GM21528 (cell line): ENCODE results near the gene VRK2.
A peak's percentile ranks its signal among the peaks of the same experiment; 100 is the strongest.

Experiments used
- ATAC-seq: cut with Tn5 transposase; IDR thresholded peaks from one replicate; pipeline ENCODE4 v1.9.1; 2021; ENCODE audit warnings: mild to moderate bottlenecking, moderate library complexity; ENCODE audit not compliant: unreplicated experiment, low FRiP score

Gene VRK2

GRCh38 chr2:58046585-58047372, at the start of gene VRK2:
Gene VRK2, plus strand, starts transcription at chr2:58046806. Its CDS starts 2,026 bp downstream, at chr2:58048832.
- ATAC-seq, result peak; percentile 89

- no peak for ATAC-seq
Observed at GRCh38 chr2:58006256-58006951, 40.2 kb upstream of the VRK2 start.

GRCh38 chr2:58006952-58007284, 39.7 kb upstream of the VRK2 start:
- ATAC-seq, result no peak

GRCh38 chr2:58010599-58010998, 36.0 kb upstream of the VRK2 start:
- ATAC-seq, result no peak

GRCh38 chr2:58019229-58019628, 27.4 kb upstream of the VRK2 start:
- no peak for ATAC-seq

- ATAC-seq, result no peak
Observed at GRCh38 chr2:58025150-58025933, 21.3 kb upstream of the VRK2 start.

- ATAC-seq, result no peak
Observed at GRCh38 chr2:58027029-58027428, 19.6 kb upstream of the VRK2 start.

- no peak for ATAC-seq
Observed at GRCh38 chr2:58030771-58031170, 15.8 kb upstream of the VRK2 start.

GRCh38 chr2:58032016-58032763, 14.4 kb upstream of the VRK2 start:
- peak; percentile 70 for ATAC-seq

- peak; percentile 19 for ATAC-seq
Observed at GRCh38 chr2:58032764-58033080, 13.9 kb upstream of the VRK2 start.

GRCh38 chr2:58033530-58033929, 13.1 kb upstream of the VRK2 start:
- no peak for ATAC-seq

GRCh38 chr2:58035352-58035751, 11.3 kb upstream of the VRK2 start:
- ATAC-seq, result peak; percentile 70

GRCh38 chr2:58039170-58039611, 7.4 kb upstream of the VRK2 start:
- peak; percentile 64 for ATAC-seq

- ATAC-seq, result no peak
Observed at GRCh38 chr2:58042486-58042970, 4.1 kb upstream of the VRK2 start.

- ATAC-seq, result no peak
Observed at GRCh38 chr2:58044145-58044544, 2.5 kb upstream of the VRK2 start.

GRCh38 chr2:58045580-58046334, 849 bp upstream of the VRK2 start:
- no peak for ATAC-seq

GRCh38 chr2:58046335-58046584, 346 bp upstream of the VRK2 start:
- ATAC-seq, result peak; percentile 27

GRCh38 chr2:58047373-58047935, 848 bp downstream of the VRK2 start:
- peak; percentile 45 for ATAC-seq

GRCh38 chr2:58047961-58048360, 1.4 kb downstream of the VRK2 start:
- no peak for ATAC-seq

- ATAC-seq, result no peak
Observed at GRCh38 chr2:58051445-58051844, 4.8 kb downstream of the VRK2 start.
